Neuronal stem cell (in vitro differentiated cells): ENCODE measurements around the gene SLC44A4. TPM values are rescaled to one million over a fixed set of nuclear protein-coding genes. Genes with fewer than 3 reads are reported as not detected.

Experiments
- DNase-seq: peaks from one replicate; pipeline ENCODE4 v3.0.0-alpha.2; 2013; ENCODE audit warnings: low spot score
- H2AFZ ChIP-seq: one replicate; pipeline ENCODE4 v1.6.1; 2013; ENCODE audit warnings: mild to moderate bottlenecking, low read length, inconsistent platforms
- H2AK5ac ChIP-seq: 2 replicates; pipeline ENCODE4 v1.6.1; 2013; ENCODE audit warnings: low read depth, mild to moderate bottlenecking, inconsistent platforms, low read length, moderate library complexity, mixed read lengths
- H2BK120ac ChIP-seq: 2 replicates; pipeline ENCODE4 v1.6.1; 2013; ENCODE audit warnings: low read depth, mild to moderate bottlenecking, inconsistent platforms, low read length, moderate library complexity, mixed read lengths
- H2BK12ac ChIP-seq: one replicate; pipeline ENCODE4 v1.6.1; 2013; ENCODE audit warnings: low read length, inconsistent platforms
- H2BK15ac ChIP-seq: 2 replicates; pipeline ENCODE4 v1.6.1; 2013; ENCODE audit warnings: mild to moderate bottlenecking, low read length, inconsistent platforms, mixed read lengths
- H2BK5ac ChIP-seq: one replicate; pipeline ENCODE4 v1.6.1; 2013; ENCODE audit warnings: inconsistent platforms, mild to moderate bottlenecking, low read length, moderate library complexity
- H3K14ac ChIP-seq: one replicate; pipeline ENCODE4 v1.6.1; 2013; ENCODE audit warnings: low read length, inconsistent platforms
- H3K18ac ChIP-seq: 2 replicates; pipeline ENCODE4 v1.6.1; 2013; ENCODE audit warnings: low read length, inconsistent platforms
- H3K23ac ChIP-seq: 2 replicates; pipeline ENCODE4 v1.6.1; 2013; ENCODE audit warnings: low read depth, mild to moderate bottlenecking, mixed read lengths, low read length, inconsistent platforms; ENCODE audit not compliant: poor library complexity
- H3K27ac ChIP-seq: replicated peaks from 3 replicates; pipeline ENCODE4 v1.5.1; 2013; ENCODE audit warnings: low read length, inconsistent platforms
- H3K27me3 ChIP-seq, 3 experiments: 2 replicates each; pipeline ENCODE4 v1.6.1; 2013; ENCODE audit warnings: low read length in 3 of 3, mild to moderate bottlenecking in 2 of 3, inconsistent platforms in 1 of 3, low read depth in 1 of 3, mixed read lengths in 1 of 3, moderate library complexity in 1 of 3; ENCODE audit not compliant: control insufficient read depth in 3 of 3, insufficient read depth in 3 of 3
- H3K36me3 ChIP-seq, 2 donors: replicated peaks in 1 of 2; 2 replicates each; pipeline ENCODE4 v1.6.1; 2013; ENCODE audit warnings: low read length in 2 of 2; ENCODE audit not compliant: control insufficient read depth in 2 of 2, insufficient read depth in 2 of 2
- H3K4ac ChIP-seq: 2 replicates; pipeline ENCODE4 v1.6.1; 2013; ENCODE audit warnings: inconsistent platforms, mild to moderate bottlenecking, low read length, moderate library complexity
- H3K4me1 ChIP-seq, 2 donors: 1 replicate in 1 of 2; 2 replicates in 1 of 2; pipeline ENCODE4 v1.6.1; 2013; ENCODE audit warnings: low read length in 2 of 2, low read depth in 1 of 2; ENCODE audit not compliant: control insufficient read depth in 2 of 2, insufficient read depth in 1 of 2
- H3K4me2 ChIP-seq: one replicate; pipeline ENCODE4 v1.6.1; 2013; ENCODE audit warnings: mild to moderate bottlenecking, low read length, inconsistent platforms; ENCODE audit not compliant: insufficient read depth, poor library complexity, severe bottlenecking
- H3K4me3 ChIP-seq, 2 donors: 2 replicates each; pipeline ENCODE4 v1.5.1; 2013; ENCODE audit warnings: low read length in 2 of 2, mild to moderate bottlenecking in 2 of 2, inconsistent platforms in 1 of 2, moderate library complexity in 1 of 2
- H3K79me1 ChIP-seq: one replicate; pipeline ENCODE4 v1.6.1; 2013; ENCODE audit warnings: low read depth, mild to moderate bottlenecking, inconsistent platforms, low read length, moderate library complexity
- H3K9ac ChIP-seq: one replicate; pipeline ENCODE4 v1.6.1; 2013; ENCODE audit warnings: mild to moderate bottlenecking, low read depth, low read length, inconsistent platforms; ENCODE audit not compliant: poor library complexity
- H3K9me3 ChIP-seq, 2 donors: replicated peaks in 1 of 2; 2 replicates each; pipeline versions ENCODE3 to v1.6.1; 2013; ENCODE audit warnings: low read length in 2 of 2, mild to moderate bottlenecking in 2 of 2, inconsistent platforms in 1 of 2, low read depth in 1 of 2, mixed read lengths in 1 of 2, moderate library complexity in 1 of 2; ENCODE audit not compliant: control insufficient read depth in 2 of 2, insufficient read depth in 1 of 2
- H4K8ac ChIP-seq: one replicate; pipeline ENCODE4 v1.6.1; 2013; ENCODE audit warnings: low read depth, mild to moderate bottlenecking, inconsistent platforms, low read length, moderate library complexity
- H4K91ac ChIP-seq: one replicate; pipeline ENCODE4 v1.6.1; 2013; ENCODE audit warnings: low read length, low read depth, mild to moderate bottlenecking, inconsistent platforms; ENCODE audit not compliant: poor library complexity
- WGBS, 2 donors: extraction: QIAGEN DNeasy Blood & Tissue Kit; methylation state at CpG; one replicate each; pipeline ENCODE4 v1.1.7; 2013; ENCODE audit warnings: missing lambda C conversion rate in 2 of 2, mixed read lengths in 1 of 2; ENCODE audit not compliant: insufficient read length in 2 of 2, insufficient replicate concordance in 1 of 2; ENCODE audit errors: extremely low coverage in 2 of 2; 5-methylcytosine and 5-hydroxymethylcytosine counted together
- small RNA-seq: library from polyadenylated mRNA; stranded (forward); fragments of <200 nt; extraction: miRNeasy Mini kit (QIAGEN cat#:217004); gene quantifications from one replicate; pipeline ENCODE3, GENCODE V24; 2013; ENCODE audit not compliant: insufficient read depth

Gene SLC44A4

GRCh38 chr6:31814677-31815024 is 64.1 kb downstream of the SLC44A4 start:
- no peak overlapping the region for H2BK5ac ChIP-seq
- no peak overlapping the region for H4K8ac ChIP-seq
- peak overlapping the region; percentile 75 for H2AFZ ChIP-seq

GRCh38 chr6:31813465-31813849 is 65.3 kb downstream of the SLC44A4 start:
- Histone ChIP-seq H4K8ac (no peak overlapping the region), H3K9ac (no peak overlapping the region), H3K36me3 (no peaks in the 10 kb centered on the region), H3K4me3 (no peak overlapping the region), H3K18ac (no peak overlapping the region), H2BK120ac (no peak overlapping the region), H3K79me1 (no peaks in the 10 kb centered on the region), H2BK12ac (no peak overlapping the region), H3K23ac (no peak overlapping the region), H3K9me3 (peaks cover 1 to 6% of the 10 kb centered on the region in 2 donors), H3K14ac (no peak overlapping the region), H3K27ac (peak overlapping the region; percentile 81), H3K4me1 (peaks cover 0 to 6% of the 10 kb centered on the region in 2 donors), H3K27me3 (no peaks in the 10 kb centered on the region), H3K4ac (no peak overlapping the region), H2AFZ (no peak overlapping the region), H2BK15ac (no peak overlapping the region), H2BK5ac (no peak overlapping the region), H4K91ac (no peak overlapping the region), H2AK5ac (no peak overlapping the region), H3K4me2 (no peak overlapping the region)
- WGBS, 2 donors = no CpG with 5 or more reads among the region's 7 CpGs
- DNase-seq = no peak

More at GRCh38 chr6:31814677-31815024, 64.1 kb downstream of the SLC44A4 start:
- Histone ChIP-seq H3K14ac (no peak overlapping the region), H3K27ac (peak overlapping the region; percentile 99), H2BK15ac (no peak overlapping the region), H3K4ac (no peak overlapping the region), H3K36me3 (peaks cover 0 to 2% of the 10 kb centered on the region in 2 donors), H4K91ac (no peak overlapping the region), H3K4me1 (peaks cover 0 to 6% of the 10 kb centered on the region in 2 donors), H3K18ac (peak overlapping the region; percentile 97), H3K4me2 (peak overlapping the region; percentile 69), H3K23ac (peak overlapping the region; percentile 100), H2BK120ac (peak overlapping the region; percentile 72), H2AK5ac (peak overlapping the region; percentile 81), H3K9me3 (peaks cover 2 to 6% of the 10 kb centered on the region in 2 donors), H3K79me1 (peaks cover 1% of the 10 kb centered on the region), H3K4me3 (peak overlapping the region in 1 of 2 donors; percentile 53), H3K9ac (no peak overlapping the region), H3K27me3 (no peaks in the 10 kb centered on the region), H2BK12ac (no peak overlapping the region)
- peak; percentile 91 for DNase-seq
- WGBS, 2 donors = no CpG with 5 or more reads among the region's 13 CpGs

Small RNAs within 50 kb of the gene (small RNA-seq; reads per million reads assigned to genes)
- gene SNORD48 (7,414 reads per million, percentile 100 among the genes with 10 or more reads in this experiment), gene SNORD52 (not detected)
